Mucosa of stomach (tissue), 1 donor: ENCODE data around the gene LILRB5.
A peak's percentile ranks its signal among the peaks of the same experiment; 100 is the strongest.

Experiments
- H3K27me3 ChIP-seq: one replicate; pipeline ENCODE4 v1.7.0; 2013; ENCODE audit warnings: mild to moderate bottlenecking, low read length; ENCODE audit not compliant: control insufficient read depth, insufficient read depth
- H3K36me3 ChIP-seq: one replicate; pipeline ENCODE4 v1.7.0; 2013; ENCODE audit warnings: low read length; ENCODE audit not compliant: control insufficient read depth, insufficient read depth
- H3K4me1 ChIP-seq: one replicate; pipeline ENCODE4 v1.7.0; 2013; ENCODE audit warnings: mild to moderate bottlenecking, low read length; ENCODE audit not compliant: control insufficient read depth, insufficient read depth
- H3K4me3 ChIP-seq: one replicate; pipeline ENCODE4 v1.7.0; 2013; ENCODE audit warnings: low read length
- H3K9ac ChIP-seq: one replicate; pipeline ENCODE4 v1.7.0; 2013; ENCODE audit warnings: mild to moderate bottlenecking, low read length, moderate library complexity
- H3K9me3 ChIP-seq: one replicate; pipeline ENCODE4 v1.7.0; 2013; ENCODE audit warnings: mild to moderate bottlenecking, low read length, moderate library complexity; ENCODE audit not compliant: control insufficient read depth
- donor health status: Pancreatic carcinoma.

Gene LILRB5

GRCh38 chr19:54206030-54206830 is 50.8 kb downstream of the LILRB5 start:
- Histone ChIP-seq H3K9ac (no peak overlapping the region), H3K4me1 (peaks cover 81% of the 10 kb centered on the region), H3K4me3 (no peak overlapping the region), H3K27me3 (no peaks in the 10 kb centered on the region), H3K9me3 (no peaks in the 10 kb centered on the region), H3K36me3 (peaks cover 22% of the 10 kb centered on the region)

GRCh38 chr19:54204767-54205468 is 52.2 kb downstream of the LILRB5 start:
- Histone ChIP-seq H3K9ac (no peak overlapping the region), H3K9me3 (no peaks in the 10 kb centered on the region), H3K4me1 (peaks cover 68% of the 10 kb centered on the region), H3K36me3 (peaks cover 22% of the 10 kb centered on the region), H3K27me3 (no peaks in the 10 kb centered on the region), H3K4me3 (no peak overlapping the region)

- Histone ChIP-seq H3K4me3 (no peak overlapping the region), H3K9ac (peak overlapping the region; percentile 11), H3K36me3 (peaks cover 22% of the 10 kb centered on the region), H3K9me3 (no peaks in the 10 kb centered on the region), H3K27me3 (no peaks in the 10 kb centered on the region), H3K4me1 (peaks cover 51% of the 10 kb centered on the region)
Observed at GRCh38 chr19:54203151-54203611, 53.9 kb downstream of the LILRB5 start.

GRCh38 chr19:54201980-54202379 is 55.1 kb downstream of the LILRB5 start:
- H3K4me3 ChIP-seq, result no peak overlapping the region
- no peaks in the 10 kb centered on the region for H3K9me3 ChIP-seq
- H3K36me3 ChIP-seq, result peaks cover 19% of the 10 kb centered on the region
- no peaks in the 10 kb centered on the region for H3K27me3 ChIP-seq
- peaks cover 46% of the 10 kb centered on the region for H3K4me1 ChIP-seq
- H3K9ac ChIP-seq, result peak overlapping the region; percentile 94

- Histone ChIP-seq H3K36me3 (peaks cover 12% of the 10 kb centered on the region), H3K4me1 (peaks cover 39% of the 10 kb centered on the region), H3K9ac (peak overlapping the region; percentile 94), H3K27me3 (no peaks in the 10 kb centered on the region), H3K9me3 (no peaks in the 10 kb centered on the region), H3K4me3 (peak overlapping the region; percentile 31)
Observed at GRCh38 chr19:54201172-54201701, 55.8 kb downstream of the LILRB5 start.
